NT2/D1 (cell line): ENCODE results near the gene IGSF8.

Source experiments
- DNase-seq: peaks from one replicate; pipeline ENCODE4 v3.0.0-alpha.2; 2011; ENCODE audit warnings: low read depth, low spot score
- H3K27me3 ChIP-seq: 2 replicates; pipeline ENCODE4 v1.6.0; 2011; ENCODE audit warnings: mild to moderate bottlenecking; ENCODE audit not compliant: insufficient read length, insufficient read depth
- H3K36me3 ChIP-seq: 2 replicates; pipeline ENCODE4 v1.6.1; 2011; ENCODE audit warnings: mild to moderate bottlenecking, low read length, mixed read lengths; ENCODE audit not compliant: insufficient read depth, insufficient read length
- H3K4me1 ChIP-seq: 2 replicates; pipeline ENCODE4 v1.5.1; 2011; ENCODE audit not compliant: insufficient read depth, insufficient read length
- H3K4me3 ChIP-seq: 2 replicates; pipeline ENCODE4 v1.5.1; 2011; ENCODE audit warnings: low read depth; ENCODE audit not compliant: insufficient read length
- H3K9ac ChIP-seq: 2 replicates; pipeline ENCODE4 v1.6.0; 2011; ENCODE audit warnings: low read depth; ENCODE audit not compliant: insufficient read length
- H3K9me3 ChIP-seq: 2 replicates; pipeline ENCODE4 v1.5.1; 2011; ENCODE audit warnings: mild to moderate bottlenecking, low read length; ENCODE audit not compliant: insufficient read depth
- SUZ12 ChIP-seq: IDR thresholded peaks from 2 replicates; pipeline ENCODE4 v1.6.1; 2011; ENCODE audit not compliant: insufficient read length, insufficient read depth; ENCODE audit errors: extremely low read depth
- YY1 ChIP-seq: IDR thresholded peaks from 2 replicates; pipeline ENCODE4 v1.6.1; 2011; ENCODE audit not compliant: insufficient read length, insufficient read depth
- ZNF274 ChIP-seq: IDR thresholded peaks from 2 replicates; pipeline ENCODE4 v1.6.1; 2011; ENCODE audit warnings: mild to moderate bottlenecking, low read depth, low read length

Gene IGSF8

GRCh38 chr1:160087118-160087662 is 11.2 kb downstream of the IGSF8 start:
- no peak for DNase-seq
- Histone ChIP-seq H3K4me3 (no peak overlapping the region), H3K36me3 (peaks cover 33% of the 10 kb centered on the region), H3K4me1 (peaks cover 2% of the 10 kb centered on the region), H3K9ac (no peak overlapping the region), H3K27me3 (peaks cover 14% of the 10 kb centered on the region), H3K9me3 (no peaks in the 10 kb centered on the region)
- TF ChIP-seq SUZ12 (no peak), YY1 (no peak), ZNF274 (no peak)

- no peaks in the 10 kb centered on the region for H3K9me3 ChIP-seq
- no peak for DNase-seq
- no peak overlapping the region for H3K9ac ChIP-seq
- H3K27me3 ChIP-seq, result peaks cover 14% of the 10 kb centered on the region
- H3K4me1 ChIP-seq, result peaks cover 2% of the 10 kb centered on the region
- TF ChIP-seq SUZ12, result no peak
- TF ChIP-seq YY1, result no peak
- no peak for TF ChIP-seq ZNF274
- H3K4me3 ChIP-seq, result no peak overlapping the region
- peaks cover 26% of the 10 kb centered on the region for H3K36me3 ChIP-seq
Observed at GRCh38 chr1:160086456-160086892, 11.9 kb downstream of the IGSF8 start.

GRCh38 chr1:160085686-160086455 is 12.5 kb downstream of the IGSF8 start:
- no peak for TF ChIP-seq YY1
- TF ChIP-seq ZNF274, result no peak
- no peak for TF ChIP-seq SUZ12
- peak; percentile 90 for DNase-seq
- peaks cover 20% of the 10 kb centered on the region for H3K36me3 ChIP-seq
- peak overlapping the region; percentile 21 for H3K9ac ChIP-seq
- peaks cover 2% of the 10 kb centered on the region for H3K4me1 ChIP-seq
- no peak overlapping the region for H3K4me3 ChIP-seq
- no peaks in the 10 kb centered on the region for H3K9me3 ChIP-seq
- H3K27me3 ChIP-seq, result peaks cover 15% of the 10 kb centered on the region

GRCh38 chr1:160084771-160085321 is 13.6 kb downstream of the IGSF8 start:
- Histone ChIP-seq H3K4me3 (no peak overlapping the region), H3K27me3 (peaks cover 22% of the 10 kb centered on the region)
- TF ChIP-seq ZNF274, result no peak
- no peak for TF ChIP-seq SUZ12
- no peak for TF ChIP-seq YY1

GRCh38 chr1:160083968-160084770 is 14.2 kb downstream of the IGSF8 start:
- H3K9ac ChIP-seq, result no peak overlapping the region
- H3K36me3 ChIP-seq, result peaks cover 11% of the 10 kb centered on the region
- H3K4me3 ChIP-seq, result no peak overlapping the region
- H3K27me3 ChIP-seq, result peaks cover 22% of the 10 kb centered on the region
- DNase-seq, result no peak
- peaks cover 2% of the 10 kb centered on the region for H3K4me1 ChIP-seq
- H3K9me3 ChIP-seq, result no peaks in the 10 kb centered on the region
- no peak for TF ChIP-seq ZNF274
- no peak for TF ChIP-seq SUZ12
- no peak for TF ChIP-seq YY1

More at GRCh38 chr1:160084771-160085321, 13.6 kb downstream of the IGSF8 start:
- Histone ChIP-seq H3K9me3 (no peaks in the 10 kb centered on the region), H3K9ac (no peak overlapping the region), H3K4me1 (peaks cover 2% of the 10 kb centered on the region), H3K36me3 (peaks cover 11% of the 10 kb centered on the region)
- no peak for DNase-seq

GRCh38 chr1:160082926-160083325 is 15.5 kb downstream of the IGSF8 start:
- H3K27me3 ChIP-seq, result peaks cover 22% of the 10 kb centered on the region
- no peak overlapping the region for H3K4me3 ChIP-seq
- DNase-seq, result no peak
- no peak overlapping the region for H3K9ac ChIP-seq
- no peaks in the 10 kb centered on the region for H3K9me3 ChIP-seq
- peaks cover 8% of the 10 kb centered on the region for H3K36me3 ChIP-seq
- TF ChIP-seq SUZ12 (no peak), YY1 (no peak), ZNF274 (no peak)
- peaks cover 5% of the 10 kb centered on the region for H3K4me1 ChIP-seq
